CD4-positive, alpha-beta T cell treated with Interleukin-15 for 1 hour (primary cell): ENCODE data around the gene EPS15.

ENCODE experiments used
- DNase-seq: peaks from one replicate; pipeline ENCODE4 v3.0.0-alpha.2; 2020

EPS15 gene

DNA sequence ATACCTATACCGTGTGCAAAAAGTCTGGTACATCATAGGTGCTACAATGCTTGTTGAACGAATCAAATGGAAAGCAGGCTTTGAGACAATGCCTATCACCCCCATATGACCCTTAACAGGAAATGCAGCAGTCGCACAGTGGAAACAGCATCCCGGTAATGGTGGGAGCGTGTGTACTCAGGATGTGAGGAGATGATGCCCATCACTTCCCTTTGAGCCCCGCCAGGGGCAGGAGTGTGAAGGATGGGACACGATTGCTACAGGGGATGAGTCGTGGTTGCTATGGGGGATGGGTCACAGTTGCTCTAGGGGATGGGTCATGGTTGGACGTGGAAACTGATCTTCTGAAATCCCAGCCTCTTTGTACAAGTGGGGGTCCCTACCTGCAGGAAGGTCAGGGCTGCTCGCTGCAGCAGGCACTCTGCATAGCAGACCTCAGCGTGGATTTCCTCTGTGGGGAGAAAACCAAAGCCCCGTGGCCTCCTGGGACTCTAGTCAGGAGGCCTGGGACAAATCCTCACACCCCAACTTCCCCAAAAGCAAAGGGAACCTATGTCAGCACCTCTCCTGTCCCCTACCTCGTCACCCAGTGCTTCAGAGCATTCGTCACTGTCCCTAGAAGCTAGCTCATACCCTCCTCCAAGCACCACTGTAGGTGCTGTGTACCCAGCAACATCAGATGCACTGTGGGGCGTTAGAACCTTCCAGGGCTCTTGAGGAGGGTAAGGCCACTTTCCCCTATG, 208.0 kb downstream of the EPS15 start:
- no peak for DNase-seq

- DNase-seq, result no peak
Observed at GRCh38 chr1:51309291-51309690, 209.8 kb downstream of the EPS15 start.

GRCh38 chr1:51308636-51309035, 210.4 kb downstream of the EPS15 start:
- no peak for DNase-seq

DNA sequence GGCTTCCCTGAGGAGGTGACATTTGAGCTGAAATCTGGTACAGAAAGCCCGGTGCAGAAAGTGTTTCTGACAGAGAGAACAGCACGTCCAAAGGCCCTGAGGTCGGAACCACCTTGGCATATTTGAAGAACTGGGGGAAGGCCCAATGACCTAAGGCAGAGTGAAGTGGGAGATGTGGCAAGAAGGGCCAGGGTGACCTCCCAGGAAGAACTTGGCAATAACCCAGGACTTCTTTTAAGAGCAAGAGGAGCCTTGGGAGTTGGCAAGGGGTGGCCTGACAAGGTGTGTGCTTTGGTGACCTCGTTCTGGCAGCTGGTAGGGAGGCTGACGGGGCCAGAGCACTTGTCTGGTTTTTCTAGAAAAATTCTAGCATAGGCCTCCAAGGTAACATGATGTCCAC, 212.1 kb downstream of the EPS15 start:
- no peak for DNase-seq

GRCh38 chr1:51305371-51305823, 213.7 kb downstream of the EPS15 start:
- DNase-seq, result no peak

DNA sequence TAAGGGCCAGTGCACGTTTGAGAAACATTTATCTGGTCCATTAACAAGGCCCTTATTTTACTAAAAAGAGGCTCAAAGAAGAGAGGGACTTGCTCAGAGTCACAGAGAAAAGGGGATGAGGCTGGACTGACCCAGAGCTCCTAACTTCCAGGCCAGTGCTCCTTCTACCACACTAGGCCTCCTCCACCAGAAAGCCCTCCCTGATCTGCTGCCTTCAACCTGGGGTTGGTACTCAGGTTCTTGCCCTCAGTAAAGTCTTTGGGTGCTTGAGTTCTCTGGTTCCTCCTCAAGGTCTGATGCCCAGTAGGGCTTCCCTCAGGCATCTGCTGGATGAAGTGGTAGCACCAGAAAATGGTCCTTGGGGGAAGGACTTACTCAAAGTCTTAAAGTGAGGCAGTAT, 214.7 kb downstream of the EPS15 start:
- DNase-seq, result no peak
